IMR-90 (cell line): ENCODE data around the gene RALGPS1. TPM values are rescaled to one million over a fixed set of nuclear protein-coding genes. Genes with fewer than 3 reads are reported as not detected.

ENCODE experiments used
- ATAC-seq: fragments of 200-7000 bp; cut with Tn5 transposase; 2 replicates; pipeline ENCODE4 v1.9.1; 2020; ENCODE audit warnings: low read depth, mild to moderate bottlenecking, moderate library complexity
- BruUV-seq: library from RNA; stranded (reverse); fragments of 400-500 nt; replicated peaks from 2 replicates; lab custom pipeline; 2021; lab: Mats Ljungman, UMichigan
- CTCF ChIA-PET: fragments of 300-600 bp; formaldehyde crosslinking; extraction: SDS; loops from one replicate; lab custom pipeline; 2021; ENCODE audit warnings: antibody characterized with exemption; lab: Yijun Ruan, JAX
- POLR2A ChIA-PET: fragments of 300-600 bp; sonication (Branson Sonifier 250); formaldehyde crosslinking; loops from one replicate; lab custom pipeline; 2022; ENCODE audit warnings: antibody characterized with exemption; ENCODE audit not compliant: unreplicated experiment; lab: Charles Lee
- DNase-seq: peaks from one replicate; pipeline ENCODE4 v3.0.0; 2013
- H2AFZ ChIP-seq: replicated peaks from 2 replicates; pipeline ENCODE3; 2013; ENCODE audit warnings: low read length, mild to moderate bottlenecking; ENCODE audit not compliant: poor library complexity
- H2AK5ac ChIP-seq: 2 replicates; pipeline ENCODE4 v1.6.1; 2013; ENCODE audit warnings: low read depth, low read length, inconsistent platforms
- H2AK9ac ChIP-seq: replicated peaks from 2 replicates; pipeline ENCODE3; 2013; ENCODE audit warnings: mild to moderate bottlenecking, low read depth, low read length, moderate library complexity; ENCODE audit not compliant: poor library complexity
- H2BK120ac ChIP-seq: 2 replicates; pipeline ENCODE4 v1.6.1; 2013; ENCODE audit warnings: low read depth, low read length, inconsistent platforms
- H2BK15ac ChIP-seq: 3 replicates; pipeline ENCODE4 v1.6.1; 2013; ENCODE audit warnings: low read depth, low read length, inconsistent platforms
- H2BK20ac ChIP-seq: 2 replicates; pipeline ENCODE4 v1.6.1; 2013; ENCODE audit warnings: low read depth, mild to moderate bottlenecking, inconsistent platforms, low read length, moderate library complexity
- H2BK5ac ChIP-seq: 2 replicates; pipeline ENCODE4 v1.6.1; 2013; ENCODE audit warnings: mild to moderate bottlenecking, low read depth, low read length, inconsistent platforms; ENCODE audit not compliant: poor library complexity, severe bottlenecking
- H3K14ac ChIP-seq: replicated peaks from 2 replicates; pipeline ENCODE4 v1.6.1; 2013; ENCODE audit warnings: low read depth, low read length, inconsistent platforms
- H3K18ac ChIP-seq: 2 replicates; pipeline ENCODE4 v1.6.1; 2013; ENCODE audit warnings: low read depth, low read length, control low read depth
- H3K23ac ChIP-seq: 2 replicates; pipeline ENCODE4 v1.6.1; 2013; ENCODE audit warnings: low read depth, low read length, inconsistent platforms
- H3K27ac ChIP-seq: 2 replicates; pipeline ENCODE4 v1.5.1; 2013; ENCODE audit warnings: mild to moderate bottlenecking, control low read depth, low read length; ENCODE audit not compliant: insufficient read depth
- H3K27me3 ChIP-seq: 2 replicates; pipeline ENCODE4 v1.6.1; 2013; ENCODE audit warnings: low read length; ENCODE audit not compliant: control insufficient read depth, insufficient read depth
- H3K36me3 ChIP-seq: 2 replicates; pipeline ENCODE4 v1.6.1; 2013; ENCODE audit warnings: low read length, mixed read lengths; ENCODE audit not compliant: control insufficient read depth, insufficient read depth
- H3K4ac ChIP-seq: 2 replicates; pipeline ENCODE4 v1.6.1; 2013; ENCODE audit warnings: low read depth, low read length, inconsistent platforms
- H3K4me1 ChIP-seq: 2 replicates; pipeline ENCODE4 v1.6.1; 2013; ENCODE audit warnings: low read length, mixed read lengths; ENCODE audit not compliant: control insufficient read depth, insufficient read depth
- H3K4me2 ChIP-seq: 2 replicates; pipeline ENCODE4 v1.6.1; 2013; ENCODE audit warnings: low read depth, mild to moderate bottlenecking, control low read depth, low read length, moderate library complexity
- H3K4me3 ChIP-seq: 2 replicates; pipeline ENCODE4 v1.5.1; 2013; ENCODE audit warnings: low read depth, mild to moderate bottlenecking, control low read depth, low read length, moderate library complexity; ENCODE audit not compliant: insufficient read depth
- H3K56ac ChIP-seq: 2 replicates; pipeline ENCODE4 v1.6.1; 2013; ENCODE audit warnings: low read length, inconsistent platforms; ENCODE audit not compliant: insufficient read depth; ENCODE audit errors: extremely low read depth
- H3K79me1 ChIP-seq, 2 experiments: 2 replicates each; pipeline ENCODE4 v1.6.1; 2013; ENCODE audit warnings: low read length in 2 of 2, inconsistent platforms in 1 of 2, low read depth in 1 of 2
- H3K9ac ChIP-seq: 2 replicates; pipeline ENCODE4 v1.6.1; 2013; ENCODE audit warnings: low read depth, low read length, control low read depth
- H3K9me1 ChIP-seq: 2 replicates; pipeline ENCODE4 v1.6.1; 2013; ENCODE audit warnings: low read length, inconsistent platforms; ENCODE audit not compliant: insufficient read depth
- H3K9me3 ChIP-seq: 2 replicates; pipeline ENCODE4 v1.6.1; 2013; ENCODE audit warnings: low read length; ENCODE audit not compliant: control insufficient read depth, insufficient read depth
- H4K20me1 ChIP-seq: 2 replicates; pipeline ENCODE4 v1.6.1; 2013; ENCODE audit warnings: low read length, inconsistent platforms; ENCODE audit not compliant: insufficient read depth
- H4K5ac ChIP-seq: 2 replicates; pipeline ENCODE4 v1.6.1; 2013; ENCODE audit warnings: mild to moderate bottlenecking, low read depth, low read length, control low read depth
- H4K8ac ChIP-seq, 2 experiments: 2 replicates each; pipeline ENCODE4 v1.6.1; 2013; ENCODE audit warnings: low read depth in 2 of 2, low read length in 2 of 2, control low read depth in 1 of 2, inconsistent platforms in 1 of 2
- H4K91ac ChIP-seq: 2 replicates; pipeline ENCODE4 v1.6.1; 2013; ENCODE audit warnings: low read depth, low read length, inconsistent platforms; ENCODE audit not compliant: insufficient read depth
- BHLHE40 ChIP-seq: fragments of 150-350 bp; IDR thresholded peaks from 2 replicates; pipeline ENCODE4 v1.6.1; 2016; ENCODE audit warnings: mild to moderate bottlenecking, low read depth, low read length
- CEBPB ChIP-seq: IDR thresholded peaks from 2 replicates; pipeline ENCODE4 v1.6.1; 2012; ENCODE audit warnings: low read depth, low read length, improper control_type of control experiment
- CHD1 ChIP-seq: IDR thresholded peaks from 2 replicates; pipeline ENCODE4 v1.6.1; 2012; ENCODE audit warnings: low read depth, low read length, improper control_type of control experiment
- ELK1 ChIP-seq: fragments of 150-350 bp; IDR thresholded peaks from 2 replicates; pipeline ENCODE4 v1.6.1; 2016; ENCODE audit warnings: low read depth, mild to moderate bottlenecking, low read length, moderate library complexity, borderline replicate concordance
- FOS ChIP-seq: fragments of 150-350 bp; IDR thresholded peaks from 2 replicates; pipeline ENCODE4 v1.6.1; 2016; ENCODE audit warnings: low read depth, low read length
- MAFK ChIP-seq: IDR thresholded peaks from 2 replicates; pipeline ENCODE4 v1.6.1; 2012; ENCODE audit warnings: low read depth, low read length, improper control_type of control experiment
- MAZ ChIP-seq: IDR thresholded peaks from 2 replicates; pipeline ENCODE4 v1.6.1; 2012; ENCODE audit warnings: low read depth, mild to moderate bottlenecking, low read length, improper control_type of control experiment, moderate library complexity, borderline replicate concordance
- MXI1 ChIP-seq: IDR thresholded peaks from 2 replicates; pipeline ENCODE4 v1.6.1; 2012; ENCODE audit warnings: low read depth, mild to moderate bottlenecking, low read length, moderate library complexity, borderline replicate concordance
- NFE2L2 ChIP-seq: fragments of 150-350 bp; IDR thresholded peaks from 2 replicates; pipeline ENCODE4 v1.6.1; 2016; ENCODE audit warnings: low read depth, mild to moderate bottlenecking, low read length
- POLR2A ChIP-seq: IDR thresholded peaks from 2 replicates; pipeline ENCODE4 v1.6.1; 2012; ENCODE audit warnings: mild to moderate bottlenecking, low read depth, low read length
- RAD21 ChIP-seq: IDR thresholded peaks from 2 replicates; pipeline ENCODE4 v1.6.1; 2012; ENCODE audit warnings: low read length, improper control_type of control experiment
- RCOR1 ChIP-seq: IDR thresholded peaks from 2 replicates; pipeline ENCODE4 v1.6.1; 2012; ENCODE audit warnings: mild to moderate bottlenecking, low read length, improper control_type of control experiment; ENCODE audit not compliant: insufficient replicate concordance
- RFX5 ChIP-seq: IDR thresholded peaks from 2 replicates; pipeline ENCODE4 v1.8.0; 2012; ENCODE audit warnings: low read depth, mild to moderate bottlenecking, low read length, moderate library complexity
- SMC3 ChIP-seq: fragments of 150-350 bp; IDR thresholded peaks from 2 replicates; pipeline ENCODE4 v1.6.1; 2016; ENCODE audit warnings: low read depth, mild to moderate bottlenecking, antibody characterized with exemption, low read length, moderate library complexity
- WGBS, 2 experiments: methylation state at CpG; one replicate each; pipeline versions ENCODE4 v1.1.5 to v1.1.7; 2013; ENCODE audit warnings: missing lambda C conversion rate in 2 of 2; ENCODE audit not compliant: insufficient read length in 1 of 2; ENCODE audit errors: extremely low coverage in 2 of 2; 5-methylcytosine and 5-hydroxymethylcytosine counted together
- dilution Hi-C: fragments of 300-500 bp; cut with HindIII; formaldehyde crosslinking; loops from one replicate; pipeline ENCODE4 v1.14.3; 2018; ENCODE audit warnings: low sequenced_read_pairs; ENCODE audit not compliant: unreplicated experiment
- in situ Hi-C: fragments of 300-500 bp; cut with MboI; formaldehyde crosslinking; loops from 3 replicates; pipeline ENCODE4 v1.14.3; 2019; ENCODE audit warnings: low sequenced_read_pairs, inconsistent platforms, mixed read lengths
- intact Hi-C: fragments of 100-400 bp; cut with micrococcal nuclease; formaldehyde crosslinking; loops from 2 replicates; pipeline ENCODE4 v1.10.0; 2022
- polyA plus RNA-seq, 3 experiments: library from polyadenylated mRNA; depleted of rRNA; stranded (reverse); fragments of >200 nt; gene quantifications; 2 replicates each; pipeline ENCODE4 v1.2.3, GENCODE V29; 2012; ENCODE audit warnings: low replicate concordance in 1 of 3
- total RNA-seq: library from RNA; depleted of rRNA; stranded (reverse); fragments of >200 nt; gene quantifications from 2 replicates; pipeline ENCODE4 v1.2.3, GENCODE V29; 2012
- TF ChIP-seq, protein P1 (sequence below): conservative IDR thresholded peaks from 2 replicates; pipeline ENCODE4 v1.5.1; 2012; ENCODE audit warnings: mild to moderate bottlenecking, low read depth, low read length, improper control_type of control experiment

RALGPS1 gene
- total and polyA plus RNA-seq, 2 of the 4 experiments (the other 2 are of a cell fraction), result 0.90 to 2.8 TPM

DNA sequence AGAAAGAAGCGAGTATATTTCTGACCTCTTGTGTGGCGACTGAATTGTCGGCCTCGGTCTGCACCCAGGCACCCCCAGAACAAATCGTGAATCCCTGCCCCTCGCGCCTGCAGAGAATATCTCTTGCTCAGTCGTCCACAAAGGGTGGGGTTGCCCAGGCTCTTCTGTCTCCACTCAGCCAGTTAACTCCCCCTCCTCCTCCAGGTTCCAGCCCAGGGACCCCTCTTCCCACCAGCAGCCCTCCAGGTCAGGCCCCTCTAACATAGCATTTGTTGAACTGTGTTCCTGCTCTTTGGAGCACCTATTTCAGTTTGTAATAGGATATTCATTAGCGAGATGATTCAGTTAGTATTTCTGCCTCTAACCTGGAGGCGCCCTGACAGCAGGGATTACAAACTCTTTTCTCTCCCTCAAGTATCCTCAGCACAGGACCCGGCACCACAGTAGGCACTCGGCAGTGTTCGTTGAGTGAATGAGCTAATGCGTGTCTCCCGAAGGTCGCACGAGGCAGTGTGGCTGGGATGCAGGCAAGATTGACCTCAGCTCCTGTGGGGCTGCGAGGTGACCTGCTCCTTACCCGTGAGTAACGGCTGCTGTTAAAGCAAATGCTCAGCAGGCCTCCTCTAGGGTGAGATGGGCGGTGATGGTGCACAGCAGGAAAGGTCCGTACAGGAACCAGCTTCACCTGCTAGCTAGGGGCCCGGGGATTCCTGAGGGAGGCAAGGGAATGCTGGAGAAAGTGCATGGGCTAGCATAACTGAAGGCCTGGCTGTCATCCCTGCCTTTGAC is 28.4 kb upstream of the RALGPS1 start:
- Histone ChIP-seq H2BK20ac (no peak overlapping the region), H4K20me1 (peaks cover 28% of the 10 kb centered on the region), H4K8ac (no peak overlapping the region), H3K4me2 (no peak overlapping the region), H4K5ac (no peak overlapping the region), H3K4me1 (peaks cover 3% of the 10 kb centered on the region), H3K9ac (no peak overlapping the region), H2AFZ (no peak overlapping the region), H4K91ac (no peak overlapping the region), H2BK120ac (no peak overlapping the region), H3K14ac (no peak overlapping the region), H3K18ac (no peak overlapping the region), H3K9me3 (no peaks in the 10 kb centered on the region), H3K4me3 (no peak overlapping the region), H3K4ac (no peak overlapping the region), H3K27me3 (no peaks in the 10 kb centered on the region), H2AK5ac (no peak overlapping the region), H2BK5ac (no peak overlapping the region), H3K79me1 (peaks cover 17 to 38% of the 10 kb centered on the region in 2 experiments), H2AK9ac (no peak overlapping the region), H3K23ac (no peak overlapping the region), H3K56ac (no peak overlapping the region), H3K27ac (no peak overlapping the region), H2BK15ac (no peak overlapping the region), H3K9me1 (peaks cover 7% of the 10 kb centered on the region), H3K36me3 (peaks cover 11% of the 10 kb centered on the region; the same call in 1 of the 2 replicates)
- in situ Hi-C loops, result no loop called here
- dilution Hi-C loops, result no loop called here
- no peak for DNase-seq
- intact Hi-C loops, result no loop called here
- no peak for ATAC-seq
- 66% methylated on average over 4 of the region's 23 CpGs; no CpG with 5 or more reads in 1 of the 2 experiments for WGBS, 2 experiments
- BruUV-seq, result no TSS peak
- CTCF ChIA-PET, result interaction anchor here (0.6 kb wide), 1 partner anchor 18 kb away, joined by 3 read pairs; no protein-coding TSS in a partner anchor
- POLR2A ChIA-PET, result interaction anchor here (0.6 kb wide), 1 partner anchor 23 kb away, joined by 3 read pairs; no protein-coding TSS in a partner anchor
- TF ChIP-seq RAD21, result no peak
- no peak for TF ChIP-seq SMC3
- no peak for TF ChIP-seq ELK1
- TF ChIP-seq CHD1, result no peak
- no peak for TF ChIP-seq BHLHE40
- TF ChIP-seq POLR2A, result no peak
- no peak for TF ChIP-seq FOS
- TF ChIP-seq RCOR1, result no peak
- no peak for TF ChIP-seq RFX5
- TF ChIP-seq, protein P1, sequence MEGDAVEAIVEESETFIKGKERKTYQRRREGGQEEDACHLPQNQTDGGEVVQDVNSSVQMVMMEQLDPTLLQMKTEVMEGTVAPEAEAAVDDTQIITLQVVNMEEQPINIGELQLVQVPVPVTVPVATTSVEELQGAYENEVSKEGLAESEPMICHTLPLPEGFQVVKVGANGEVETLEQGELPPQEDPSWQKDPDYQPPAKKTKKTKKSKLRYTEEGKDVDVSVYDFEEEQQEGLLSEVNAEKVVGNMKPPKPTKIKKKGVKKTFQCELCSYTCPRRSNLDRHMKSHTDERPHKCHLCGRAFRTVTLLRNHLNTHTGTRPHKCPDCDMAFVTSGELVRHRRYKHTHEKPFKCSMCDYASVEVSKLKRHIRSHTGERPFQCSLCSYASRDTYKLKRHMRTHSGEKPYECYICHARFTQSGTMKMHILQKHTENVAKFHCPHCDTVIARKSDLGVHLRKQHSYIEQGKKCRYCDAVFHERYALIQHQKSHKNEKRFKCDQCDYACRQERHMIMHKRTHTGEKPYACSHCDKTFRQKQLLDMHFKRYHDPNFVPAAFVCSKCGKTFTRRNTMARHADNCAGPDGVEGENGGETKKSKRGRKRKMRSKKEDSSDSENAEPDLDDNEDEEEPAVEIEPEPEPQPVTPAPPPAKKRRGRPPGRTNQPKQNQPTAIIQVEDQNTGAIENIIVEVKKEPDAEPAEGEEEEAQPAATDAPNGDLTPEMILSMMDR, result no peak
- no peak for TF ChIP-seq CEBPB
- no peak for TF ChIP-seq MAFK
- no peak for TF ChIP-seq NFE2L2
- no peak for TF ChIP-seq MXI1
- no peak for TF ChIP-seq MAZ
